Hair follicle dermal papilla cell (primary cell): ENCODE measurements around the gene KIFC3. TPM values are rescaled to one million over a fixed set of nuclear protein-coding genes. Genes with fewer than 3 reads are reported as not detected.

Experiments used
- small RNA-seq: library from RNA; depleted of rRNA; stranded (forward); fragments of <200 nt; gene quantifications from one replicate; pipeline ENCODE3, GENCODE V24; 2012
- total RNA-seq: library from RNA; depleted of rRNA; stranded (reverse); fragments of >200 nt; gene quantifications from 2 replicates; pipeline ENCODE4 v1.2.3, GENCODE V29; 2012

The KIFC3 gene, protein sequence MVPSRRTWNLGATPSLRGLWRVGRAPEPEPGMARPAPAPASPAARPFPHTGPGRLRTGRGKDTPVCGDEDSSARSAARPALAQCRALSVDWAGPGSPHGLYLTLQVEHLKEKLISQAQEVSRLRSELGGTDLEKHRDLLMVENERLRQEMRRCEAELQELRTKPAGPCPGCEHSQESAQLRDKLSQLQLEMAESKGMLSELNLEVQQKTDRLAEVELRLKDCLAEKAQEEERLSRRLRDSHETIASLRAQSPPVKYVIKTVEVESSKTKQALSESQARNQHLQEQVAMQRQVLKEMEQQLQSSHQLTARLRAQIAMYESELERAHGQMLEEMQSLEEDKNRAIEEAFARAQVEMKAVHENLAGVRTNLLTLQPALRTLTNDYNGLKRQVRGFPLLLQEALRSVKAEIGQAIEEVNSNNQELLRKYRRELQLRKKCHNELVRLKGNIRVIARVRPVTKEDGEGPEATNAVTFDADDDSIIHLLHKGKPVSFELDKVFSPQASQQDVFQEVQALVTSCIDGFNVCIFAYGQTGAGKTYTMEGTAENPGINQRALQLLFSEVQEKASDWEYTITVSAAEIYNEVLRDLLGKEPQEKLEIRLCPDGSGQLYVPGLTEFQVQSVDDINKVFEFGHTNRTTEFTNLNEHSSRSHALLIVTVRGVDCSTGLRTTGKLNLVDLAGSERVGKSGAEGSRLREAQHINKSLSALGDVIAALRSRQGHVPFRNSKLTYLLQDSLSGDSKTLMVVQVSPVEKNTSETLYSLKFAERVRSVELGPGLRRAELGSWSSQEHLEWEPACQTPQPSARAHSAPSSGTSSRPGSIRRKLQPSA
- 52.3 and 55.0 TPM in 2 replicates for total RNA-seq

DNA sequence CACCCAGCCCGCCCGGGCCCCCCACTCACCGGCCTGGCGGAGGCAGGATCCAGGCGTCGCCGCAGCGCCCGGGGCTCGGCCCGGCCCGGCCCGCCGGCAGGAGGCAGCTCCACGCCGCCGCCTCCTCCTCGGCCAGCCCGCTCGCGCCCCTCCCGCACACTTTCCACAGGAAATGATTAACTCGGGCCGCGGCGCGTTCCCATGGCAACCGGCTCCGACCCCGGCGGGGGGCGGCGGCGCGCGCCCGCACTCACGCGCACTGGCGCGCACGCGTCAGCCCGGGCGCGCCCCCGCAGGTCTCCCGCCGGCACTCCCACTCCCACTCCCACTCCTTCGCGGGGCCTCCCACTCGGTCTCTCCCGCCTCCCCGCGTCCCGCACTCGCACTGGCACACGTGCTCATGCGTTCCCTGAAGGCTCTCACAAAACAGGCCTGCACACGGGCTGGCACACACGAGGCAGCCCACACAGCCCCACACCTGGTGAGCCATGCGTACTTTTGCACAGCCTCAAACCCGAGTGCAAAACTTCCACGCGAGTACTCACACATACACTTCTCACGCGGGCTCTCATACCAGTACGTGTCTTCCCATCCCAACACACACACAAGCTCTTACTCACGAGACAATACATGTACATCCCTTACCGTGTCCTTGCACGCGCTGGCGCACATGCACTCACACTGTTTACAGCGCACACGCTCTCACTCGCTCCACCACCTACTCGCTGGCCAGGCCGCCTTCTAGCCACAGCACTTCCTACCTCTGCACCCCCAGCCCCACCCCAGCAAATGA is at the start of gene KIFC3:
Gene KIFC3, minus strand, starts transcription at position 151 of the 793 bp plus-strand sequence. CDS start 4,248 bp downstream, outside the sequence.

DNA sequence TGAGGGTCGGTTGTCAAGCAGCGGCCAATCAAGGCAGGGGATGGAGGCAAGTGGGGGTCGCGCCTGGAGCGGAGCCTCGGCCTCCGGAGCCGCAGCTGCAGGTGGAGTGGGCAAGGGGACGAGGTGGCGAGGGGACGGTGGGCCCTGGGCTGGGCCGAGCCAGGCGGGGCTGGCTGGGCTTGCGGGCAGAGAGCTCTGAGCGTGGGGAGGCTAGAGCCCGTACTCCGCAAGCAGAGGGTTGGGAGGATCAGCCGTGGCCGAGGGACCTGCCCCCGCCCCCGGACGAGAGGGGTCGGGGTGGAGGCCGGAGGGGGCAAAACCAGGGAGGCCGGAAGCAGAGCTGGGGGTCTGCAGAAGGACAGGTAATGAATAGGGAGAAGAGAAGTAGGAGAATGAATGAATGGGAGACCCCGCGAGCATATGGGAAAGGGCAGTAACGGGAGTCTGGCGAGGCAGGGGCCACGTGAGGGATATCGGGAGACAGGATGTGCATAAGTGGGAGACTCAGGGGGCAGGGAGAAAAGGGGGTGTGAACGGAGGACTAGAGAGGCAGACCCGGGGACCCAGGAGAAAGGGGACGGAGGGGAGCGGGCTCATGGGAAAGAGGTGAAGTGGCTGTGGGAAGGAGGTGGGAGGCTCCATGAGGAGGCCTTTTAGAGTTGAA is 66.4 kb downstream of the KIFC3 start, which contains the start of gene KATNB1:
Gene KATNB1, plus strand, starts transcription at position 16 of the 664 bp plus-strand sequence. CDS start 1,474 bp downstream, outside the sequence.

Small RNA genes within 50 kb of the gene (small RNA-seq; reads per million reads assigned to genes)
- gene MIR6772 = not detected
- gene RNU6-20P = 0.88 reads per million, percentile 14 among the genes with 10 or more reads in this experiment

Other genes starting within 250 kb of the KIFC3 start
- 1.8 and 5.3 TPM in 2 replicates for gene ADGRG1, start 173.9 kb downstream of the KIFC3 start, total RNA-seq
- not detected in 2 replicates for gene ADGRG3, start 134.2 kb downstream of the KIFC3 start, total RNA-seq
- gene DRC7, start 107.7 kb downstream of the KIFC3 start, total RNA-seq = under 0.01 TPM in 1 of 2 replicates, not detected in the other
- gene KATNB1, start 66.7 kb downstream of the KIFC3 start, total RNA-seq = 16.2 and 20.8 TPM in 2 replicates
- gene CNGB1, start 168.6 kb upstream of the KIFC3 start, total RNA-seq = not detected in 2 replicates
- gene ZNF319, start 198.2 kb upstream of the KIFC3 start, total RNA-seq = 4.9 and 8.3 TPM in 2 replicates
- gene USB1, start 198.9 kb upstream of the KIFC3 start, total RNA-seq = 21.3 and 21.6 TPM in 2 replicates
- 3.6 and 4.1 TPM in 2 replicates for gene MMP15, start 223.3 kb upstream of the KIFC3 start, total RNA-seq